ENCODE data around the gene FAM174C. TPM values are rescaled to one million over a fixed set of nuclear protein-coding genes. Genes with fewer than 3 reads are reported as not detected.

FAM174C gene
- total and polyA plus RNA-seq, 8 donors = 6.2 to 240 (median 78.1) TPM

DNA sequence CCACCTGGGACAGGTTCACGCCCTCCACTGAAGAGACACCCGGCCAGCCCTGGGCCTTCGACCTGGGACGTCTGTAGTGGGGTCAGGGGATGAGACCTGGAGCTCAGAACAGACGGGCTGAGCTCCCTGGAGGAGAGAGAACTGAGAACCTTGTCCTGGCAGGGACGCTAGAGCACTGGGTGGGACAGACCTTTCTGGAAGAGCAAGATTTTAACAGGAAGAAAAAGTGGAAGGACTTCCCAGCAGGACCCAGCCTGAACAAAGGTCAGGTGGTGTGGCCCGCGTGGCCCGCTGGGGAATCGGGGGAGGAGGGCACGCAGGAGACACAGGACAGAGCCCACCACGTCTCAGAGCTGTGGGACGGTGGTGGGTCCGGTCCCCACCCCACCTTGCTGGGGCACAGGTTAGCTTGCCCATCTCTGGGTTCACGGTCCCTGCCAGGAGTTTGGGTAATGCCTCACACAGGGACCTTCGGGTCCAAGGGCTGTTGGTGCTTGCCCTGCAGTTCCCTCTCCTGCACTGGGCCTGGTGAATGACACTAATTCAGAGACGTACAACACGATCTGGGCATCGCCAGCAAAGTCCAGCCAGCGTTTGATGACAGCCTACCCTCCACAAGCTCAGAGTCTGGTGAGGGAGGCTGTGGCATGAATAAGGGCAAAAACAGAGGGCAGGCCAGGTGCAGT, 9.1 kb downstream of the FAM174C start:
- Histone ChIP-seq H3K4me3 (no peak overlapping the region), H3K27ac (no peak overlapping the region), H3K9me3 (no peaks in the 10 kb centered on the region), H3K4me1 (peaks cover 0 to 52% (median 37%) of the 10 kb centered on the region in 4 donors), H3K27me3 (peaks cover 21 to 74% (median 62%) of the 10 kb centered on the region in 3 donors), H3K36me3 (peaks cover under 1 to 5% (median 2%) of the 10 kb centered on the region in 4 donors)
- intact Hi-C loops (cut with DNase I; ENCODE audit: low total_unique reads) = loop anchor here (10.0 kb wide), 1 partner anchor 80 kb away; no protein-coding TSS in a partner anchor
- TF ChIP-seq, protein P1, sequence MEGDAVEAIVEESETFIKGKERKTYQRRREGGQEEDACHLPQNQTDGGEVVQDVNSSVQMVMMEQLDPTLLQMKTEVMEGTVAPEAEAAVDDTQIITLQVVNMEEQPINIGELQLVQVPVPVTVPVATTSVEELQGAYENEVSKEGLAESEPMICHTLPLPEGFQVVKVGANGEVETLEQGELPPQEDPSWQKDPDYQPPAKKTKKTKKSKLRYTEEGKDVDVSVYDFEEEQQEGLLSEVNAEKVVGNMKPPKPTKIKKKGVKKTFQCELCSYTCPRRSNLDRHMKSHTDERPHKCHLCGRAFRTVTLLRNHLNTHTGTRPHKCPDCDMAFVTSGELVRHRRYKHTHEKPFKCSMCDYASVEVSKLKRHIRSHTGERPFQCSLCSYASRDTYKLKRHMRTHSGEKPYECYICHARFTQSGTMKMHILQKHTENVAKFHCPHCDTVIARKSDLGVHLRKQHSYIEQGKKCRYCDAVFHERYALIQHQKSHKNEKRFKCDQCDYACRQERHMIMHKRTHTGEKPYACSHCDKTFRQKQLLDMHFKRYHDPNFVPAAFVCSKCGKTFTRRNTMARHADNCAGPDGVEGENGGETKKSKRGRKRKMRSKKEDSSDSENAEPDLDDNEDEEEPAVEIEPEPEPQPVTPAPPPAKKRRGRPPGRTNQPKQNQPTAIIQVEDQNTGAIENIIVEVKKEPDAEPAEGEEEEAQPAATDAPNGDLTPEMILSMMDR (IDR thresholded peaks at IDR 0.05) = no peak
- no peak for TF ChIP-seq EP300 (IDR thresholded peaks at IDR 0.05)
- TF ChIP-seq POLR2A (IDR thresholded peaks at IDR 0.05) = no peak
- TF ChIP-seq POLR2AphosphoS5 (IDR thresholded peaks at IDR 0.05) = no peak
- 41 to 53% (median 48%) methylated on average over 9 to 20 of the region's 20 CpGs for whole genome bisulfite sequencing, 5 donors
- peak in 1 of 2 donors; percentile 63 for DNase-seq

DNA sequence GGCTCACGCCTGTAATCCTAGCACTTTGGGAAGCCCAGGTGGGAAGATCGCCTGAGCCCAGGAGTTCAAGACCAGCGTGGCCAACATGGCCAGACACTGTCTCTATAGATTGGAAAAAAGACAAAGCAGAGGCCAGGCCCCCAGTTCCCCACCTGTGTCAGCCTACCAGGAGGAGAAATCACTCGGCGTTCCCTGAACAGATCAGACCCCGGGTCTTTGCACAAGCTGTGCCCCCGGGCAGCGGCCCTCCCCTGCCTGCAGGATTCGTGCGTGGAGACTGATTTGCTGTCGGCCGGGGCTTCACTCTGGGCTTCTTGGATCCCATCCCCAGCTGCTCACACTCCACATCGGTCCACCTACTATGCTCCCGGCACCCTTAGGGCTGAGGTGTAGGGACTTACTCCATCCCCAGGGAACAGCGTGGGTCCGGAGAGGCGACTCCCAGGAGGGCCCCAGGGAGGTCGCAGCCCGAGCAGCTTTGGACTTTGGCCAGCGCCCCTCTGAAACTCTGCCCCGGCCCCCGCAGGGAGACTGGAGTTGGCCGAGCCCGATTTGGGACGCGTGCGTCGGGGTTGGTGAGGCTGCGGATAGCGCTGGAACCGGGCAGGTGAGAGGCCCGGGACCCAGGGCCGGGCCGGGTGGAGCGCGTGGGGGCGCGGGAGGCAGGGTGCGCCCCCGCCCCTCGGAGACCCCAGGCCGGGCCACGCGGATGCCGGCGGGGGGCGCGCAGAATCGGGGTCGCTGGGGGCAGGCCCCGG, 9.8 kb downstream of the FAM174C start:
- Histone ChIP-seq H3K27ac (no peak overlapping the region), H3K9me3 (no peaks in the 10 kb centered on the region), H3K36me3 (no peaks in the 10 kb centered on the region), H3K4me1 (peaks cover 0 to 46% (median 33%) of the 10 kb centered on the region in 4 donors), H3K27me3 (peaks cover 21 to 82% (median 67%) of the 10 kb centered on the region in 3 donors), H3K4me3 (no peak overlapping the region)
- no peak for TF ChIP-seq EP300 (IDR thresholded peaks at IDR 0.05)
- no peak for TF ChIP-seq POLR2AphosphoS5 (IDR thresholded peaks at IDR 0.05)
- TF ChIP-seq, protein P1 (IDR thresholded peaks at IDR 0.05) = no peak
- no peak for TF ChIP-seq POLR2A (IDR thresholded peaks at IDR 0.05)
- intact Hi-C loops (cut with DNase I; ENCODE audit: low total_unique reads) = loop anchor here (10.0 kb wide), 1 partner anchor 80 kb away; no protein-coding TSS in a partner anchor
- WGBS, 5 donors = 14 to 60% (median 28%) methylated on average over 11 to 51 of the region's 51 CpGs
- DNase-seq = no peak

DNA sequence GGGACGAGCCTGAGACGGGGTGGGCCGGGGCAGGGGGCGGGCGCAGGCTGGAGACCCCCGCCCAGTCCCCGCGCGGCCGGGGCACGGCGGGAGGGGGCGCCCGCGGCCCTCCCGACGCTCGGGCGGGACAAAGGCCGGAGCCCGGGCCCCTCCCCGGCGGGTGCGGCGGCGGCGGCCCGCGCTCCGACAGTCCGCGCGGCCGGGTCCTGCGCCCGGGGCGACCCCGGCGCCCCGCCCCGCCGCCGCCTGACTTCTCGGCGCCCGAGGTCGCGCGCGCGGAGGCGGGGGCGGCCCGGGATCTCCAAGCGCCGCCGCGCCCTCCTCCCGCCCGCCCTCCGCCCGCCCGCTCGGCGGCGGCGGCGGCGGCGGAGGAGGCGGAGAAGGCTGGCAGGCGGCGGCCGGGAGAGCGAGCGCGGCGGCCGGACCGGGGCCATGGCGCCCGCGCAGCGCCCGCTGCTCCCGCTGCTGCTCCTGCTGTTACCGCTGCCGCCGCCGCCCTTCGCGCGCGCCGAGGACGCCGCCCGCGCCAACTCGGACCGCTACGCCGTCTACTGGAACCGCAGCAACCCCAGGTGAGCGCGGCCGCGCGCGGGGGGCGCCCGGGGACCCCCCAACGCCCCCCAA, 10.5 kb downstream of the FAM174C start, which contains the start of gene EFNA2:
TSS of gene EFNA2 (plus strand) at position 137 of the 624 bp plus-strand sequence. CDS start at position 433, 296 bp downstream.
- Histone ChIP-seq H3K4me3 (peak within 1 kb of the TSS in 1 of 4 donors; percentile 28), H3K27ac (no peak within 1 kb of the TSS), H3K27me3 (peaks cover 21 to 89% (median 73%) of the 10 kb centered on the region in 3 donors), H3K36me3 (no peaks in the 10 kb centered on the region), H3K9me3 (no peaks in the 10 kb centered on the region), H3K4me1 (peaks cover 0 to 48% (median 34%) of the 10 kb centered on the region in 4 donors)
- intact Hi-C loops (cut with DNase I; ENCODE audit: low total_unique reads) = loop anchor here (10.0 kb wide), 1 partner anchor 79 kb away; no protein-coding TSS in a partner anchor
- DNase-seq = peak in 1 of 2 donors; percentile 70
- WGBS, 5 donors = 0 to 2% (median 1%) methylated on average over 12 to 109 of the region's 113 CpGs; no CpG with 5 or more reads in 1 of the 5 donors
- TF ChIP-seq EP300 (IDR thresholded peaks at IDR 0.05) (no peak), POLR2AphosphoS5 (IDR thresholded peaks at IDR 0.05) (no peak), POLR2A (IDR thresholded peaks at IDR 0.05) (no peak)
- TF ChIP-seq, protein P1 (IDR thresholded peaks at IDR 0.05) = no peak
